Activated CD8-positive, alpha-beta T cell treated with anti-CD3 and anti-CD28 coated beads for 36 hours (primary cell): Measurements from ENCODE around the gene AAMDC. TPM values are rescaled to one million over a fixed set of nuclear protein-coding genes. Genes with fewer than 3 reads are reported as not detected.
"Not testable (repeated sequence)": the region's sequence is repeated elsewhere in the genome, so short reads cannot be mapped to it uniquely, and the experiment has no call there.

ENCODE experiments used
- ATAC-seq: fragments of 200-7000 bp; cut with Tn5 transposase; one replicate; pipeline ENCODE4 v1.10.0; 2021; ENCODE audit warnings: mild to moderate bottlenecking, moderate library complexity
- CTCF ChIA-PET: fragments of 350-600 bp; sonication (Branson Sonifier 250); formaldehyde crosslinking; loops from one replicate; lab custom pipeline; 2021; ENCODE audit warnings: antibody characterized with exemption; lab: Charles Lee
- POLR2A ChIA-PET: fragments of 350-600 bp; sonication (Branson Sonifier 250); formaldehyde crosslinking; loops from one replicate; lab custom pipeline; 2021; ENCODE audit warnings: antibody characterized with exemption; lab: Charles Lee
- DNase-seq: peaks from one replicate; pipeline ENCODE4 v3.0.0-alpha.2; 2020
- H3K27ac Mint-ChIP-seq: one replicate; pipeline ENCODE4 v1.8.0; 2021; ENCODE audit warnings: mild to moderate bottlenecking, mixed read lengths
- H3K27me3 Mint-ChIP-seq: one replicate; pipeline ENCODE4 v1.8.0; 2021; ENCODE audit warnings: mixed read lengths
- H3K36me3 Mint-ChIP-seq: one replicate; pipeline ENCODE4 v1.8.0; 2021; ENCODE audit warnings: low read depth, mixed read lengths
- H3K4me1 Mint-ChIP-seq: one replicate; pipeline ENCODE4 v1.8.0; 2021; ENCODE audit warnings: low read depth, mixed read lengths
- H3K4me3 Mint-ChIP-seq: one replicate; pipeline ENCODE4 v1.8.0; 2021; ENCODE audit warnings: mild to moderate bottlenecking, moderate library complexity, mixed read lengths
- H3K9me3 Mint-ChIP-seq: one replicate; pipeline ENCODE4 v1.8.0; 2021; ENCODE audit warnings: mixed read lengths
- CTCF ChIP-seq: fragments of 200-600 bp; IDR thresholded peaks from one replicate; pipeline ENCODE4 v1.8.0; 2022; ENCODE audit warnings: antibody characterized with exemption, mild to moderate bottlenecking
- intact Hi-C: fragments of 100-400 bp; cut with micrococcal nuclease; formaldehyde crosslinking; loops from one replicate; pipeline ENCODE4 v1.10.0; 2022
- total RNA-seq, 2 experiments: library from RNA; stranded (reverse); gene quantifications; one replicate each; pipeline ENCODE4 v1.2.3, GENCODE V29; 2021

Gene AAMDC
- total RNA-seq, 2 experiments from 2014 or later, result 3.7 to 4.9 TPM

- H3K4me3 Mint-ChIP-seq, result no peak overlapping the region
- H3K27me3 Mint-ChIP-seq, result no peaks in the 10 kb centered on the region
- no peak for DNase-seq
- TF ChIP-seq CTCF, result no peak
- no peaks in the 10 kb centered on the region for H3K9me3 Mint-ChIP-seq
- intact Hi-C loops, result no loop called here
- ATAC-seq, result no peak
- ChIA-PET CTCF (no interaction called here), POLR2A (no interaction called here)
- no peaks in the 10 kb centered on the region for H3K4me1 Mint-ChIP-seq
- peaks cover 9% of the 10 kb centered on the region for H3K36me3 Mint-ChIP-seq
- no peak overlapping the region for H3K27ac Mint-ChIP-seq
Observed at GRCh38 chr11:77868744-77869143, 47.8 kb downstream of the AAMDC start.

GRCh38 chr11:77871855-77872254 is 50.9 kb downstream of the AAMDC start:
- H3K4me3 Mint-ChIP-seq, result no peak overlapping the region
- H3K27ac Mint-ChIP-seq, result no peak overlapping the region
- CTCF ChIA-PET, result no interaction called here
- no peak for DNase-seq
- TF ChIP-seq CTCF, result no peak
- H3K36me3 Mint-ChIP-seq, result peaks cover 9% of the 10 kb centered on the region
- ATAC-seq, result no peak
- intact Hi-C loops, result no loop called here
- no peaks in the 10 kb centered on the region for H3K27me3 Mint-ChIP-seq
- POLR2A ChIA-PET, result no interaction called here
- H3K4me1 Mint-ChIP-seq, result no peaks in the 10 kb centered on the region
- no peaks in the 10 kb centered on the region for H3K9me3 Mint-ChIP-seq

- no peak overlapping the region for H3K4me3 Mint-ChIP-seq
- no peak for DNase-seq
- H3K36me3 Mint-ChIP-seq, result peaks cover 10% of the 10 kb centered on the region
- CTCF ChIA-PET, result no interaction called here
- no peaks in the 10 kb centered on the region for H3K4me1 Mint-ChIP-seq
- POLR2A ChIA-PET, result no interaction called here
- H3K9me3 Mint-ChIP-seq, result no peaks in the 10 kb centered on the region
- H3K27ac Mint-ChIP-seq, result no peak overlapping the region
- no peak for ATAC-seq
- intact Hi-C loops, result no loop called here
- no peaks in the 10 kb centered on the region for H3K27me3 Mint-ChIP-seq
- TF ChIP-seq CTCF, result no peak
Observed at GRCh38 chr11:77873345-77873744, 52.4 kb downstream of the AAMDC start.

GRCh38 chr11:77874206-77874605 is 53.3 kb downstream of the AAMDC start:
- TF ChIP-seq CTCF, result no peak
- ChIA-PET POLR2A (no interaction called here), CTCF (no interaction called here)
- DNase-seq (no peak), ATAC-seq (no peak)
- Mint-ChIP-seq H3K36me3 (peaks cover 10% of the 10 kb centered on the region), H3K9me3 (no peaks in the 10 kb centered on the region), H3K27ac (no peak overlapping the region), H3K4me3 (no peak overlapping the region), H3K27me3 (no peaks in the 10 kb centered on the region), H3K4me1 (no peaks in the 10 kb centered on the region)
- intact Hi-C loops, result no loop called here

GRCh38 chr11:77876045-77876444 is 55.1 kb downstream of the AAMDC start:
- TF ChIP-seq CTCF, result no peak
- Mint-ChIP-seq H3K27me3 (no peaks in the 10 kb centered on the region), H3K4me1 (no peaks in the 10 kb centered on the region), H3K4me3 (no peak overlapping the region), H3K9me3 (no peaks in the 10 kb centered on the region), H3K36me3 (peaks cover 11% of the 10 kb centered on the region), H3K27ac (no peak overlapping the region)
- ATAC-seq (no peak), DNase-seq (no peak)
- POLR2A ChIA-PET, result no interaction called here
- intact Hi-C loops, result no loop called here
- CTCF ChIA-PET, result interaction anchor here (0.6 kb wide), 1 partner anchor 9 kb away, joined by 3 read pairs; no protein-coding TSS in a partner anchor

- not testable (repeated sequence) for H3K4me1 Mint-ChIP-seq
Observed at GRCh38 chr11:77878247-77878646, 57.3 kb downstream of the AAMDC start.

More at GRCh38 chr11:77878247-77878646, 57.3 kb downstream of the AAMDC start:
- H3K36me3 Mint-ChIP-seq, intact Hi-C loops, DNase-seq, H3K4me3 Mint-ChIP-seq, H3K9me3 Mint-ChIP-seq, H3K27me3 Mint-ChIP-seq, POLR2A ChIA-PET, CTCF ChIA-PET, ATAC-seq, H3K27ac Mint-ChIP-seq: not testable (repeated sequence)
